CD4-positive, alpha-beta T cell treated with Interleukin-4 for 4 hours (primary cell): ENCODE results near the gene CRP.
"Not testable (repeated sequence)": the region's sequence is repeated elsewhere in the genome, so short reads cannot be mapped to it uniquely, and the experiment has no call there.

Source experiments
- DNase-seq: peaks from one replicate; pipeline ENCODE4 v3.0.0-alpha.2; 2020

Gene CRP

DNA sequence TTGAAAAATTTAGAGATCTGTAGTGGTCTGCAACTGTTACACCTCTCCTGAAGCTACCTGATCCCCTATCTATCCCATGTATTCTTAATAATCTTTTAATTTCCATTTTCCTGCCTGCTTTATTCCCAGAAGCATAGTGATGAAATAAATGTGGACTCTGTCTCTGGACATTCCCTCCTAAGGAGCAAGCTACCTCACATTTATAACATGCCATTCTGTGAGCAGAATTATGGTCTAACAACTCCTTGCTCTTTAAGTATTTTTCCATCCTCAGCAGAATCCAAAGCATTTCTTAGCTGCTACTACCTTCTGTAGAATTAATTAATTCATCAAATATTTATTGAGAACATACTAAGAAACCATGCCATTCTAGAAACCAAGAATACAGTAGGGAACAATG lies 15.1 kb downstream of the CRP start:
- DNase-seq, result no peak

- DNase-seq, result no peak
Measured at GRCh38 chr1:159687511-159687910, 26.9 kb downstream of the CRP start.

DNA sequence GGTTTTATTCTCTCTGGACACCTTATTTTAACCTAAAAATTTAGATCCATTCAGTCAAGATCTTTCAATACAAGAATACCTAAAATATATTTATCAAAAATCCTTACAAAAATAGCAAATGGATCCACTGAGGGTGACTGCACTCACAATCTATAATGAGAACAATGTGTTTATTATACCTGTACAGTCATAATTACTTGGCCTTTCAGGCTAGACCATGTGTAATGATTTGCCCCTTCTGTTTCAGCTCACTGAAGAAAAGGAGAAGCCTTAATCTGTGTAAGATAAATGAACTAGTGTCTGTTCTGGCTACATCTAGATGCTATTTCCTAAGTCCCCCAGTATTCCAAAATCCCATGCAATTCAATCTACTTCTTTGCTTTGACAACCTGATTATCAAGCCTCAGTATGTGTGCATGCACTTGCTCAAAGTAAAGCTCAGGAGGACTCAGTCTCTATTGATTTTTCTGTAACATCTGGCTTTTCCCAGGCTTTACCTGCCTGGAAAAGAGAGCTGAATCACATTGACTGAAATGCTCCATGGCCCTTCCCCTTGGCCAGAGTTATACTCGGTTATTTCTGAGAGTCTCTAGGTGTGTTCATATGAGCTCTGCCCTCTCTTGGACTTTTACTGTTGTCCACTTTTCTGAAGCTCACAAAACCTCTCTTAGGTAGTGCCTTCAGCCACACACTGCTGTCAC lies 27.6 kb downstream of the CRP start:
- DNase-seq, result no peak

- no peak for DNase-seq
Measured at GRCh38 chr1:159678939-159679338, 35.5 kb downstream of the CRP start.

- no peak for DNase-seq
Measured at GRCh38 chr1:159675046-159675445, 39.3 kb downstream of the CRP start.

- not testable (repeated sequence) for DNase-seq
Measured at GRCh38 chr1:159672390-159672789, 42.0 kb downstream of the CRP start.

GRCh38 chr1:159669338-159669737 lies 45.1 kb downstream of the CRP start:
- DNase-seq, result no peak

DNA sequence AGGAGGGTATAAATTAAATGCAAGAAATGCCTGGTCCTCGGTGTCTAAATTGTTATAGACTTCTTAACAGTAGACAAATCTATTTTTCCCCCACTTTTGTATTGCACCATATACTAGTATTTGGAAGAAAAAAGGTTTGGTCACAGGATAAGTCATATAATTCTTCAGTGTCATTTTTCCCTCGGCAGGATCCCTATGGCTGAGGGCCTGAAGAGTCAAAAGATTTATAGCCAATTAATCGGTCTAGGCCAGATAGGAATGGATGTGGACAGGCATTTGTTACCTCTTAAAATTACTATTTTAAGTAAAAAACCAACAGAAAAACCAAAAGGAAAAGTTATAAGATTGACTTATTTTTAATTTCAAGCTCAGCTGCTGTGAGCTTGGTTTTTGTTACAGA lies 45.6 kb downstream of the CRP start:
- no peak for DNase-seq

DNA sequence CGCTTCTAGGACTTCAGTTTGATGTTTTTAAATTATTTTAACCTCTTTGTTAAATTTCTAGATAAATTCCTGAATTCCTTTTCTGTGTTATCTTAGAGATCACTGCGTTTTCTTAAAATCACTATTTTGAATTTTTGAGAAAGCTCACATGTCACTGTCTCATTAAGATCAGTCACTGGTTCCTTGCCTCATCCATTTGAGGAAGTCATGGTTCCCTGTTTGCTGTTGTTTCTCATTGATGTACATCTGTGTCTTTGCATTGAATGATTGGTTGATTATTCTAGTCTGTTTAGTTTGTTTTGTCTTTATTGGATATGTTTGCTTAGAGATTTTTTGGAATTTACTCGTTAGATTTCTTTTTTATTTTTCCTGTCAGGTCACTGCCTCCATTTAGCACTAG lies 50.1 kb downstream of the CRP start:
- DNase-seq, result no peak

- DNase-seq, result no peak
Measured at GRCh38 chr1:159663552-159663951, 50.8 kb downstream of the CRP start.
